ENCODE results near the gene SHH. TPM values are rescaled to one million over a fixed set of nuclear protein-coding genes. Genes with fewer than 3 reads are reported as not detected.

SHH gene
- total and polyA plus RNA-seq, 2 donors (not counting 3 experiments of a cell fraction or from before 2014, with no cell fraction given): not detected

DNA sequence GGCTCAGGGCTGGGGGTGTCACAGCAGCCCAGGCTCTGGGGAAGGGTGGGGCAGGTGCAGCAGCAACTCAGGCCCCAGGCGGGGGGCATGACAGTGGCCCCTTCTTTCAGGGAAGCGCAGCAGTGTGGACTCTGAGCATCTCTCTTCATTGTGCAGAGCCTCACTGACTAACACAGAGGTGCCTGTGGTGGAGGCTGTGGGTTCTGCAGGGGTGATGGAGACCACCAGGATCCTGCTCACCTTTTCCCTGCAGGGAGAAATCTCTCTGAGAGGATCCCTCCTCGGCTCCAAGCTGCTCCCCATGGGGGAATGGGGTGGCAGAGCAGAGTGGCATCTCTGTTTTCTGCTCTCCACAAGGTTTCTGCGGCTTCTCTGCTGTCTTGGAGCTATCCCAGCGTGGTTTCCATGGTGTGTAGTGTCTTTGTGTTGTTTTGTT is 37.8 kb upstream of the SHH start:
- BruUV-seq (replicated peaks): no TSS peak
- no peak overlapping the region for H2AFZ ChIP-seq (ENCODE audit: low read depth, low read length)
- no peaks in the 10 kb centered on the region for H3K79me2 ChIP-seq (ENCODE audit: control insufficient read depth, insufficient read depth, low read length)
- H3K27ac ChIP-seq (ENCODE audit: insufficient read depth, low read depth, low read length): no peak overlapping the region
- no peaks in the 10 kb centered on the region for H3K9me3 ChIP-seq (replicated peaks; ENCODE audit: control insufficient read depth, insufficient read depth, low read length)
- H4K20me1 ChIP-seq (replicated peaks; ENCODE audit: control insufficient read depth, extremely low read depth, insufficient read depth, low read length): no peaks in the 10 kb centered on the region
- no peaks in the 10 kb centered on the region for H3K4me1 ChIP-seq (ENCODE audit: control insufficient read depth, extremely low read depth, insufficient read depth, low read length)
- POLR2A ChIA-PET: no interaction called here
- H3K4me3 ChIP-seq (replicated peaks in 1 of 3; ENCODE audit: insufficient read depth in 1 of 3, low read depth in 1 of 3, low read length in 3 of 3): no peak overlapping the region
- no peaks in the 10 kb centered on the region for H3K9me1 ChIP-seq (replicated peaks; ENCODE audit: control insufficient read depth, extremely low read depth, insufficient read depth, low read length)
- H3K4me2 ChIP-seq (ENCODE audit: insufficient read depth, low read length): no peak overlapping the region
- TF ChIP-seq MYC (IDR thresholded peaks at IDR 0.05; ENCODE audit: low read depth, low read length) (no peak), EZH2 (IDR thresholded peaks at IDR 0.05; ENCODE audit: borderline replicate concordance, low read depth, low read length, severe bottlenecking) (no peak), GATA2 (IDR thresholded peaks at IDR 0.05; ENCODE audit: insufficient read depth, insufficient read length, low read depth, low read length) (no peak), JUN (IDR thresholded peaks at IDR 0.05; ENCODE audit: borderline replicate concordance, insufficient read depth, insufficient read length, low read depth) (no peak), FOS (IDR thresholded peaks at IDR 0.05; ENCODE audit: borderline replicate concordance, insufficient read depth, low read length) (no peak), POLR2AphosphoS5 (IDR thresholded peaks at IDR 0.05; ENCODE audit: insufficient read depth, low read depth, low read length) (no peak), POLR2A (IDR thresholded peaks at IDR 0.05; ENCODE audit: low read depth, low read length) (no peak)
- TF ChIP-seq, protein P1, sequence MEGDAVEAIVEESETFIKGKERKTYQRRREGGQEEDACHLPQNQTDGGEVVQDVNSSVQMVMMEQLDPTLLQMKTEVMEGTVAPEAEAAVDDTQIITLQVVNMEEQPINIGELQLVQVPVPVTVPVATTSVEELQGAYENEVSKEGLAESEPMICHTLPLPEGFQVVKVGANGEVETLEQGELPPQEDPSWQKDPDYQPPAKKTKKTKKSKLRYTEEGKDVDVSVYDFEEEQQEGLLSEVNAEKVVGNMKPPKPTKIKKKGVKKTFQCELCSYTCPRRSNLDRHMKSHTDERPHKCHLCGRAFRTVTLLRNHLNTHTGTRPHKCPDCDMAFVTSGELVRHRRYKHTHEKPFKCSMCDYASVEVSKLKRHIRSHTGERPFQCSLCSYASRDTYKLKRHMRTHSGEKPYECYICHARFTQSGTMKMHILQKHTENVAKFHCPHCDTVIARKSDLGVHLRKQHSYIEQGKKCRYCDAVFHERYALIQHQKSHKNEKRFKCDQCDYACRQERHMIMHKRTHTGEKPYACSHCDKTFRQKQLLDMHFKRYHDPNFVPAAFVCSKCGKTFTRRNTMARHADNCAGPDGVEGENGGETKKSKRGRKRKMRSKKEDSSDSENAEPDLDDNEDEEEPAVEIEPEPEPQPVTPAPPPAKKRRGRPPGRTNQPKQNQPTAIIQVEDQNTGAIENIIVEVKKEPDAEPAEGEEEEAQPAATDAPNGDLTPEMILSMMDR (IDR thresholded peaks at IDR 0.05; ENCODE audit: extremely low read depth in 1 of 2, insufficient read depth in 1 of 2, low read depth in 1 of 2, low read length in 2 of 2): no peak
- TF ChIP-seq, protein P2, sequence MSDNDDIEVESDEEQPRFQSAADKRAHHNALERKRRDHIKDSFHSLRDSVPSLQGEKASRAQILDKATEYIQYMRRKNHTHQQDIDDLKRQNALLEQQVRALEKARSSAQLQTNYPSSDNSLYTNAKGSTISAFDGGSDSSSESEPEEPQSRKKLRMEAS (IDR thresholded peaks at IDR 0.05; ENCODE audit: insufficient read depth, insufficient read length): no peak
- CTCF ChIA-PET: interaction anchor here (0.5 kb wide), 1 partner anchor 13 kb away, joined by 3 read pairs; no protein-coding TSS in a partner anchor
- H3K27me3 ChIP-seq (ENCODE audit: control insufficient read depth in 2 of 2, insufficient read depth in 2 of 2, low read length in 2 of 2): no peaks in the 10 kb centered on the region
- dilution Hi-C loops (cut with MboI; ENCODE audit: extremely low pct_ligation_motif_present, low sequenced_read_pairs): no loop called here
- FAIRE-seq (no peak), DNase-seq (ENCODE audit: low read depth, low spot score) (no peak)
- no peak overlapping the region for H3K9ac ChIP-seq (replicated peaks; ENCODE audit: extremely low read depth, insufficient read depth, low read length)
- H3K36me3 ChIP-seq (ENCODE audit: control insufficient read depth in 2 of 2, extremely low read depth in 1 of 2, insufficient read depth in 2 of 2, low read length in 2 of 2): no peaks in the 10 kb centered on the region
- intact Hi-C loops (cut with micrococcal nuclease): no loop called here
